OCI-LY1 (cell line): ENCODE measurements around the gene FETUB.

Source experiments
- H2AFZ ChIP-seq: fragments of 200-600 bp; sonication (generic), shearing (Covaris generic); 2 replicates; pipeline ENCODE4 v1.6.0; 2014; ENCODE audit warnings: antibody characterized with exemption, mild to moderate bottlenecking, low read length
- H3F3A ChIP-seq: fragments of 200-600 bp; sonication (generic), shearing (Covaris generic); 2 replicates; pipeline ENCODE4 v1.6.0; 2014; ENCODE audit warnings: mild to moderate bottlenecking, antibody characterized with exemption, low read length, moderate library complexity; ENCODE audit not compliant: insufficient read depth
- H3K27ac ChIP-seq: fragments of 200-600 bp; sonication (generic); 2 replicates; pipeline ENCODE4 v1.5.1; 2014; ENCODE audit warnings: low read length, mixed run types, mild to moderate bottlenecking, low read depth; ENCODE audit not compliant: poor library complexity, severe bottlenecking
- H3K27me3 ChIP-seq: fragments of 200-600 bp; sonication (generic); 2 replicates; pipeline ENCODE4 v1.6.0; 2014; ENCODE audit warnings: antibody characterized with exemption, mild to moderate bottlenecking, low read length, moderate library complexity; ENCODE audit not compliant: insufficient read depth
- H3K36me3 ChIP-seq: fragments of 200-600 bp; sonication (generic); 2 replicates; pipeline ENCODE4 v1.6.1; 2014; ENCODE audit warnings: mild to moderate bottlenecking, antibody characterized with exemption, low read length, moderate library complexity, mixed read lengths; ENCODE audit not compliant: insufficient read depth
- H3K4me1 ChIP-seq: fragments of 200-600 bp; sonication (generic); 2 replicates; pipeline ENCODE4 v1.5.1; 2014; ENCODE audit warnings: mild to moderate bottlenecking, low read length, moderate library complexity; ENCODE audit not compliant: insufficient read depth, severe bottlenecking
- H3K4me2 ChIP-seq: fragments of 200-600 bp; sonication (generic), shearing (Covaris generic); 2 replicates; pipeline ENCODE4 v1.6.1; 2014; ENCODE audit warnings: low read length
- H3K4me3 ChIP-seq: fragments of 200-600 bp; sonication (generic); 2 replicates; pipeline ENCODE4 v1.5.1; 2014; ENCODE audit warnings: low read length, low read depth, mild to moderate bottlenecking, mixed read lengths; ENCODE audit not compliant: poor library complexity, severe bottlenecking
- H3K79me2 ChIP-seq: fragments of 200-600 bp; shearing (Covaris generic); 2 replicates; pipeline ENCODE4 v1.6.1; 2016; ENCODE audit warnings: mixed run types, low read length, mixed read lengths; ENCODE audit not compliant: insufficient read depth
- H3K9ac ChIP-seq: fragments of 200-600 bp; sonication (generic), shearing (Covaris generic); 2 replicates; pipeline ENCODE4 v1.6.1; 2014; ENCODE audit warnings: mild to moderate bottlenecking, low read length, mixed read lengths
- H3K9me2 ChIP-seq: fragments of 200-600 bp; sonication (generic), shearing (Covaris generic); 2 replicates; pipeline ENCODE4 v1.6.1; 2014; ENCODE audit warnings: low read depth, mild to moderate bottlenecking, low read length, mixed read lengths
- H3K9me3 ChIP-seq: fragments of 200-600 bp; shearing (Covaris generic); 2 replicates; pipeline ENCODE4 v1.6.1; 2014; ENCODE audit warnings: low read length, mixed read lengths
- H4K20me1 ChIP-seq: fragments of 200-600 bp; sonication (generic), shearing (Covaris generic); 2 replicates; pipeline ENCODE4 v1.6.0; 2016; ENCODE audit warnings: mild to moderate bottlenecking, low read length; ENCODE audit not compliant: insufficient read depth
- EZH2 ChIP-seq: fragments of 200-600 bp; sonication (generic), shearing (Covaris generic); IDR thresholded peaks from 2 replicates; pipeline ENCODE4 v1.8.0; 2017; ENCODE audit warnings: borderline replicate concordance, mixed run types, mild to moderate bottlenecking, antibody characterized with exemption, low read length, moderate library complexity, mixed read lengths
- TF ChIP-seq, protein P1 (sequence below): fragments of 200-600 bp; sonication (generic), shearing (Covaris generic); IDR thresholded peaks from 2 replicates; pipeline ENCODE4 v1.5.1; 2017; ENCODE audit warnings: mild to moderate bottlenecking, antibody characterized with exemption, low read length, moderate library complexity, mixed read lengths

The FETUB gene

DNA sequence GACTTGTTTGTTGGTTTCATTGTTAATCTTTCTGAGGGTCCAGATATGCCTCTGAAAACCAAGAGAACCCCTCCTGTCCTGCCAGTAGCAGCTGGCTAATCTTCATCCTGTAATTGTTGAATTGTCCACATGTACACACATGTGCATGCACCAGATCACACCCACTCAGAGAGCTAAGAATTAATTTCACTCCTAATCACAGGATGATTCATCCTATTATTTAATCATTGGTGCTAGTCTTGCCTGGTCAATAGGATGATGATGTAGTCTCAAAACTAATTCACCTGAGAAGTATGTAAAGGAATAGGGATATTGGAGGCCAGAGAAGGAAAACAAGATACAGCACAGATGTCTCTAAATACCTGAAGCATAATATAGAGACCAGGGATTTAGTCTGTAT, 35.1 kb upstream of the FETUB start:
- no peaks in the 10 kb centered on the region for H3F3A ChIP-seq
- H3K4me2 ChIP-seq = no peak overlapping the region
- H3K9ac ChIP-seq = no peak overlapping the region
- no peaks in the 10 kb centered on the region for H3K9me2 ChIP-seq
- no peak overlapping the region for H2AFZ ChIP-seq
- no peaks in the 10 kb centered on the region for H3K4me1 ChIP-seq
- no peak overlapping the region for H3K4me3 ChIP-seq
- no peaks in the 10 kb centered on the region; the same call in 1 of the 2 replicates for H3K36me3 ChIP-seq
- no peaks in the 10 kb centered on the region for H3K27me3 ChIP-seq
- H3K9me3 ChIP-seq = no peaks in the 10 kb centered on the region
- no peak for TF ChIP-seq EZH2
- TF ChIP-seq, protein P1, sequence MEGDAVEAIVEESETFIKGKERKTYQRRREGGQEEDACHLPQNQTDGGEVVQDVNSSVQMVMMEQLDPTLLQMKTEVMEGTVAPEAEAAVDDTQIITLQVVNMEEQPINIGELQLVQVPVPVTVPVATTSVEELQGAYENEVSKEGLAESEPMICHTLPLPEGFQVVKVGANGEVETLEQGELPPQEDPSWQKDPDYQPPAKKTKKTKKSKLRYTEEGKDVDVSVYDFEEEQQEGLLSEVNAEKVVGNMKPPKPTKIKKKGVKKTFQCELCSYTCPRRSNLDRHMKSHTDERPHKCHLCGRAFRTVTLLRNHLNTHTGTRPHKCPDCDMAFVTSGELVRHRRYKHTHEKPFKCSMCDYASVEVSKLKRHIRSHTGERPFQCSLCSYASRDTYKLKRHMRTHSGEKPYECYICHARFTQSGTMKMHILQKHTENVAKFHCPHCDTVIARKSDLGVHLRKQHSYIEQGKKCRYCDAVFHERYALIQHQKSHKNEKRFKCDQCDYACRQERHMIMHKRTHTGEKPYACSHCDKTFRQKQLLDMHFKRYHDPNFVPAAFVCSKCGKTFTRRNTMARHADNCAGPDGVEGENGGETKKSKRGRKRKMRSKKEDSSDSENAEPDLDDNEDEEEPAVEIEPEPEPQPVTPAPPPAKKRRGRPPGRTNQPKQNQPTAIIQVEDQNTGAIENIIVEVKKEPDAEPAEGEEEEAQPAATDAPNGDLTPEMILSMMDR = no peak
- H3K79me2 ChIP-seq = no peaks in the 10 kb centered on the region
- no peaks in the 10 kb centered on the region for H4K20me1 ChIP-seq
- H3K27ac ChIP-seq = no peak overlapping the region

DNA sequence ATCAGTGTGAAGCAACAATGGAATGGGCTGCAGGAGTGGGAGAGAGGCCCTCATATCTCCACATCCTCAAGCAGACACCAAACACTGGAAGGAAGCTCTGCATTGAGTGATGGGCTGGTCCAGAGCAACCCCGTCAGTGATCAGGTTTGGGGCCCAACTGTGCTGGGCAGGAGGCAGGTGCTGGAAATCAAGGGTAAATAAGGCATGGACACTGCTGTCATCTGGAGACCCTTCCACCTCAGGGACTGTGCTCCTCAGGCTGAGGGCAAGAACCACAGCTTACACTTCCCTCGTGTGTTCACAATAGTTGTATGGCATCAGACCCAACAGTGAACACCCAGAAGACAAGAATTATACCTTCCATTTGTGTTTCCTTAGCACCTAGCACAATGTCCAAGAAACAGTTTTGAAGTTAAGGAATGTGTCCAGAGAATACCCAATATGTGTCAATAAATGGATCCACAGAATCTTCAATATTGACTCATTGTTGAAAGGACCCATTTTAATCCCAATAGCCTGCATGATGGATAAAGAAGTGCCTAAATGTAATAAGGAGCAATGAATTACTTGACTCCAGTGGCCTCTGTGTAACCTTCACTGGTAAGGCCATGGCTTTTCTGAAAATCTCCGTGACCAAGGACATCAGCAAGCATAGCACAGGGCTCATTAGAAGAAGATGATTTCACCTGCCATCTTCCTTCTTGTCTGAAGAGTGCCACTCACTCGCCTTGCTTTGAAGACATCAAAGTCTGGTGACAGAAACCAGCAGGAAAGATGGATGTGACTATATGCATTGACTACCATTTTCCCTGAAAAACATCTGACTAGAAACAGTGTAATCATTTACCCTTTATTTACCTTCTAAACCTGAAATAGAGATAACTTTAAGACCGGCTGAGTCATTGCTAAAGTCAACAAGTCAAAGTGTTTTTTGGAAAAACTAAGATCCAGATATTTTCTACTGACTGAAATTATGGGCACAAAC, 34.3 kb upstream of the FETUB start:
- no peaks in the 10 kb centered on the region for H3K79me2 ChIP-seq
- TF ChIP-seq, protein P1 = no peak
- TF ChIP-seq EZH2 = no peak
- H3K36me3 ChIP-seq = no peaks in the 10 kb centered on the region; the same call in 1 of the 2 replicates
- H3K9me3 ChIP-seq = no peaks in the 10 kb centered on the region
- H2AFZ ChIP-seq = no peak overlapping the region
- H3K4me3 ChIP-seq = no peak overlapping the region
- no peaks in the 10 kb centered on the region for H3K9me2 ChIP-seq
- no peaks in the 10 kb centered on the region for H3F3A ChIP-seq
- H3K4me2 ChIP-seq = no peak overlapping the region
- H3K4me1 ChIP-seq = no peaks in the 10 kb centered on the region
- H3K27ac ChIP-seq = no peak overlapping the region
- no peaks in the 10 kb centered on the region for H3K27me3 ChIP-seq
- H3K9ac ChIP-seq = no peak overlapping the region
- H4K20me1 ChIP-seq = no peaks in the 10 kb centered on the region

DNA sequence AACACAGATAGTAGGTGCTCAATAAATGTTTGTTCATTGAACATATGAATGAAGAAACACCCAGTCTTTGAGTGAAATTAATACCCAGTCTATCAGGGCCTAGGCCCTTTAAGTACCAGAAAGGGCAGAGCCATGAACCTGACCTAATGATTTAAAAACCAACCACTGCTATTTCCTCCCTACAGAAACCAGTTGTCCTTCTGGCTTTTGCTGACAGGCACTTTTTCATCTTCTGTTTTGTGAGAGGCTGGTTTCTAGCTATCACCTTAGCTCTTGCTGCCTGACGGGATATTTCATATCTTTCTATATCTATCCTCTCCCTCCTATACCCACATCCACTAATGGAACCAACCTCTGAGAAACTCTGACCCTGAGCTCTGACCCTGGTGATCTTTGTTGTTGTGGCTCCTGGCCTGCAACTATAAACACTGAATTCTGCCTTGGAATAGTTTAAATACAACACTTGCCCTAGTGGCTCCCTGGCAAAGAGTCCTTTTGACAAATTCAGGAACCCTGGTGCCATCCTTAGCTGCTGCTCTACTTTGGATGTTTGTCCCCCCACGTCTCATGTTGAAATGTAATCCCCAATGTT, 31.5 kb upstream of the FETUB start:
- no peaks in the 10 kb centered on the region for H3K79me2 ChIP-seq
- TF ChIP-seq, protein P1 = no peak
- TF ChIP-seq EZH2 = no peak
- H3F3A ChIP-seq = no peaks in the 10 kb centered on the region
- no peaks in the 10 kb centered on the region for H3K9me2 ChIP-seq
- no peaks in the 10 kb centered on the region for H3K9me3 ChIP-seq
- H3K4me1 ChIP-seq = no peaks in the 10 kb centered on the region
- H3K4me2 ChIP-seq = no peak overlapping the region
- H3K36me3 ChIP-seq = no peaks in the 10 kb centered on the region; the same call in 1 of the 2 replicates
- H3K27ac ChIP-seq = no peak overlapping the region
- no peak overlapping the region for H2AFZ ChIP-seq
- no peaks in the 10 kb centered on the region for H4K20me1 ChIP-seq
- H3K4me3 ChIP-seq = no peak overlapping the region
- H3K27me3 ChIP-seq = 0 out of 2 replicates have a peak, but pooled peaks cover 5% of the 10 kb centered on the region
- H3K9ac ChIP-seq = no peak overlapping the region
